Cardiac fibroblast (primary cell): Measurements from ENCODE around the gene KCNH6.

ENCODE experiments used
- DNase-seq, 2 donors: peaks; one replicate each; pipeline versions ENCODE4 v3.0.0 to v3.0.0-alpha.2; 2010; ENCODE audit warnings: low read depth in 2 of 2
- H3K4me3 ChIP-seq, 2 donors: replicated peaks in 1 of 2; 1 replicate in 1 of 2; 2 replicates in 1 of 2; pipeline ENCODE4 v1.5.1; 2011; ENCODE audit warnings: low read depth in 2 of 2, low read length in 2 of 2, mild to moderate bottlenecking in 2 of 2, moderate library complexity in 1 of 2
- CTCF ChIP-seq: IDR thresholded peaks from one replicate; pipeline ENCODE4 v1.5.1; 2011; ENCODE audit warnings: low read depth, mild to moderate bottlenecking, low read length, inconsistent platforms

KCNH6 gene

DNA sequence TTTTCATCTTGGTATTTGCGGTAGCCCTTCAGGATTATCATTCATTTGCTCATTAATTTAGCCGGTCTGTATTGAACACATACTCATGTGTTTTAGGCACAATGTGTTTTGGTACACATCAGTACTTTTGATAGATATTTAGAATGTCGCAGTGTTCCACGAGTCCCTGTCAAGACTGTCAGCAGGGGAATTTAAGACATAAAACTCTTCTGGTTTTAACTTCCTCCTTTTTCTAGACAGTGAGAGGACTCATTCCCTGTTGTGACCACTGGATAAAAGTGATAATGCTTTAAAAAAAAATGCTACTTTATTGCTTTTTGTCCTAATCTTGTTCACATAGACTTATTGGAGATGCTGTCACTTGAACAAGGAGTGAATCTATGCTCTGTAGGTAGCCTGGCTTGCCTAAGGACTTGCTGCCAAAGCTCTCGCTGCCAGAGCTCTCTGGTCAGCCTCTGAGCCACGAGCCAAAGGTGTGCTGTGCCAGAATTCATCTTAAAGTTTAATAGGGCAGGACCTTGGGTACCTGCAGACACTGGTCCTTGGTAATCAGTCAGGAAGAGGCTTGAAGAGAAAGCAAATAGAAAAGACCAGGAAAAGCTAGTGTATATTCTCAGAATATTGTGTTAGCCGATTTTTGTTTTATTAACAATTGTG lies 32.5 kb downstream of the KCNH6 start:
- DNase-seq: no peak
- no peak overlapping the region for H3K4me3 ChIP-seq
- no peak for TF ChIP-seq CTCF

GRCh38 chr17:63557416-63557815 lies 34.3 kb downstream of the KCNH6 start:
- no peak for TF ChIP-seq CTCF
- H3K4me3 ChIP-seq: no peak overlapping the region
- DNase-seq: no peak

DNA sequence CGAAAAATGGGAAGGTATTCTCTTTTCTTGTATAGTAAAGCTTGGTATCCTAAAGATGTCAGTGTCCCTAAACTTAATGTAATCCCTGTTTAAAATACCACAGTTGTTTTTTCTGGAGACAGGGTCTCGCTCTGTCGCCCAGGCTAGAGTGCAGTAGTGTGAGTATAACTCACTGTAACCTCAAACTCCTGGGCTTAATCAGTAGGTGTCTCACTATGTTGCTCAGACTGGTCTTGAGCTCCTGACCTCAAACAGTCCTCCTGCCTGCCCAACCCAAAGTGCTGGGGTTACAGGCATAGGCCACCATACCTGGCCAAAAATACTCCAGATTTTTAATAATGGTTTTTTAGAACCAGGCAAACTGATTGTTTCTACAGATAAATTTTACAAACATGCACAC lies 35.3 kb downstream of the KCNH6 start:
- no peak for DNase-seq
- no peak for TF ChIP-seq CTCF
- H3K4me3 ChIP-seq: no peak overlapping the region

- no peak for DNase-seq
- H3K4me3 ChIP-seq: no peak overlapping the region
- no peak for TF ChIP-seq CTCF
Observed at GRCh38 chr17:63561819-63562218, 38.7 kb downstream of the KCNH6 start.

DNA sequence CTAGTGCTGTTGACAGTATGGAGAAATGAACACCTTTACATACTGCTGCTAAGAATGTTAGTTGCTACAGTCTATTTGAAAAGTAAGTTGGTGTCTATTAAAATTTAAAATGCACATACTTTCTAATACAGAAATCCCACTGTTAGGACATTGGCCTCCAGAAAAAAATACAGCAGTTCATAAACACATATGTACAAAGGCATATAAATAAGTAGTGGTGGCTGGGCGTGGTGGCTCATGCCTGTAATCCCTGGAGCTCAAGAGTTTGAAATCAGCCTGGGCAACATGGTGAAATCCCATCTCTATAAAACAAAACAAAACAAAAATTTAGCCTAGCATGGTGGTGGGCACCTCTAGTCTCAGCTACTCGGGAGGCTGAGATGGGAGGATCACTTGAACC lies 40.2 kb downstream of the KCNH6 start:
- no peak for DNase-seq
- TF ChIP-seq CTCF: no peak

DNA sequence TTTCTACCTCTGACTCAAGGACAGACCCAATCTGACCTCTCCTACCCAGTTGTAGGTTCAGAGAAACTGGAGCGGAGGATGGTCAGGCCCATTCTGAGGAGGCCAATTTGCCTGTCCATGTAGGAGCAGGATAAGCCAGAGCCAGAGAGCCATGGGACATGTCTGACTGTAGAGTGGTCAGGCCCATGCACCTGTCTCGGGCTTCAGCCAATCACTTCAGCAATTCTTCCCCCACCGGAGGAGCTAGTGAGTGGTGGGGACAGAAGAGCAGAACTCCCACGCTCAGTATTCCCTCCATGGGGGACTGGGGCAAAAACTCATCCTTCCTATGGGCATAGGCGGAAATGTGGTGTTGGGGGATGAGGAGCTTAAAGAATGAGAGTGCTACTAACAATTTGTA lies 41.4 kb downstream of the KCNH6 start:
- no peak for TF ChIP-seq CTCF
- DNase-seq: no peak
- H3K4me3 ChIP-seq: no peak overlapping the region

More for the DNA sequence above, 40.2 kb downstream of the KCNH6 start:
- no peak overlapping the region for H3K4me3 ChIP-seq

GRCh38 chr17:63567229-63567628 lies 44.1 kb downstream of the KCNH6 start:
- DNase-seq: no peak
- H3K4me3 ChIP-seq: no peak overlapping the region
- TF ChIP-seq CTCF: no peak
